ENCODE results near the gene OSTM1. TPM values are rescaled to one million over a fixed set of nuclear protein-coding genes. Genes with fewer than 3 reads are reported as not detected.

Gene OSTM1
- total RNA-seq, 2 donors from 2014 or later = 114 to 116 TPM

DNA sequence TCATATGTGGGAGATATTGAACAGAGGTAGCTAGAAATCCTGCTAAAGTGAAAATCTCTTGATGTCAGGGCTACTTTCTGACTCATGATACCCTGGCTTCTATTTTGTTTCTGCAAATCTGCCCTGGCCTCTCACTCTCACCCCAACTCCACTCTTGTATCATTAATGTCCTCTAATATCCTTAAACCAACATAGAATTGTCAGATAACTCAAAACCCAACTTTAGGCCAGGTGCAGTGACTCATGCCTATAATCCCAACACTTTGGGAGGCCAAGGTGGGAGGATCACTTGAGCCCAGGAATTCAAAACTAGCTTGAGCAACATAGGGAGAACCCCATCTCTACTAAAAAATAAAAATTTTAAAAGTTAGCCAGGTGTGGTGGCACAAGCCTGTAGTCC, 33.8 kb upstream of the OSTM1 start:
- ATAC-seq (ENCODE audit: insufficient number of reproducible peaks, low FRiP score, low read depth) = no peak
- Histone ChIP-seq H3K4me3 (no peak overlapping the region), H3K27me3 (replicated peaks; ENCODE audit: insufficient read depth) (no peaks in the 10 kb centered on the region), H3K9me3 (no peaks in the 10 kb centered on the region), H3K36me3 (no peaks in the 10 kb centered on the region), H3K4me1 (ENCODE audit: control insufficient read depth in 1 of 2, low read depth in 2 of 2) (peaks cover 0 to 2% of the 10 kb centered on the region in 2 donors), H3K27ac (no peak overlapping the region)
- no peak for DNase-seq (ENCODE audit: low spot score)
- TF ChIP-seq, protein P1, sequence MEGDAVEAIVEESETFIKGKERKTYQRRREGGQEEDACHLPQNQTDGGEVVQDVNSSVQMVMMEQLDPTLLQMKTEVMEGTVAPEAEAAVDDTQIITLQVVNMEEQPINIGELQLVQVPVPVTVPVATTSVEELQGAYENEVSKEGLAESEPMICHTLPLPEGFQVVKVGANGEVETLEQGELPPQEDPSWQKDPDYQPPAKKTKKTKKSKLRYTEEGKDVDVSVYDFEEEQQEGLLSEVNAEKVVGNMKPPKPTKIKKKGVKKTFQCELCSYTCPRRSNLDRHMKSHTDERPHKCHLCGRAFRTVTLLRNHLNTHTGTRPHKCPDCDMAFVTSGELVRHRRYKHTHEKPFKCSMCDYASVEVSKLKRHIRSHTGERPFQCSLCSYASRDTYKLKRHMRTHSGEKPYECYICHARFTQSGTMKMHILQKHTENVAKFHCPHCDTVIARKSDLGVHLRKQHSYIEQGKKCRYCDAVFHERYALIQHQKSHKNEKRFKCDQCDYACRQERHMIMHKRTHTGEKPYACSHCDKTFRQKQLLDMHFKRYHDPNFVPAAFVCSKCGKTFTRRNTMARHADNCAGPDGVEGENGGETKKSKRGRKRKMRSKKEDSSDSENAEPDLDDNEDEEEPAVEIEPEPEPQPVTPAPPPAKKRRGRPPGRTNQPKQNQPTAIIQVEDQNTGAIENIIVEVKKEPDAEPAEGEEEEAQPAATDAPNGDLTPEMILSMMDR (IDR thresholded peaks at IDR 0.05) = no peak

DNA sequence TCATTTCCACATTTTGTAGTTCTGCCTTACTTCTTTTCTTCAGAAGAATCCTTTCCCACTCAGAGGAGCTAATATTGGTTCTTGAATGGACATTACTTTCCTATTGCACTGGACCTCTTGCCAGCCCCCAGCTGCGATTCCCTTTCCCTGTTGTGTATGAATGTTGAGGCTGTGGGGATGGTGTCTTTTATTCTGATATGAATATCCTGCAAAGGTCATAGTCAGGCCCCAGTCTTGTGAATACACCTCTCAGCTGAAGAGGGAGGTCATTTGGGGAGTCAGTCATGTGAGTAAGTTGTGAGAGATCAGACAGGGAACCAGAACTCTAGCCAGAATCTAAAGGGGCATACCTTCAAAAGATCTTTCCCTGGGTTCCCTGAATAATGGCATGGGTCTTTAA, 32.6 kb upstream of the OSTM1 start:
- TF ChIP-seq, protein P1 (IDR thresholded peaks at IDR 0.05) = no peak
- H3K27ac ChIP-seq = no peak overlapping the region
- H3K27me3 ChIP-seq (replicated peaks; ENCODE audit: insufficient read depth) = no peaks in the 10 kb centered on the region
- no peak overlapping the region for H3K4me3 ChIP-seq
- no peaks in the 10 kb centered on the region for H3K4me1 ChIP-seq (ENCODE audit: control insufficient read depth in 1 of 2, low read depth in 2 of 2)
- DNase-seq (ENCODE audit: low spot score) = no peak
- no peaks in the 10 kb centered on the region for H3K9me3 ChIP-seq
- no peaks in the 10 kb centered on the region for H3K36me3 ChIP-seq
- no peak for ATAC-seq (ENCODE audit: insufficient number of reproducible peaks, low FRiP score, low read depth)

DNA sequence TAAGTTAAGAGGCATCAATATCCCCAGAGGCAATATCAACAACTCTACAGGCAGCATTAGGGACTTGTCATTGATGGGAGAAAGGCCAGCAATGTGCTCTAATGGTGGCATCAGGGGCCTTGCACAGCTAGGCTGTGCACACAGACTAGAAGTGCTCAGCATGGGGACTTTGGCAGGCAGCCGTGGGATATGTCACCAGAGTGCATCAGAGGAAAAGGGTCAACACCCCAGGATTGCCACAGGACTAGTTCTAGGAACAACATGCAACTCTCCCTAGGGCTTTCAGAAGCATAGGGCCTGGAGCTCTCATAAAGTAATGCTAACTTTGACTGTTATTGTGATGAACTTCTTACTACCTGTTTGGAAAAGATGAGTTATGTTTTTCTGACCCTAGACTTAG, 32.2 kb upstream of the OSTM1 start:
- H3K4me1 ChIP-seq (ENCODE audit: control insufficient read depth in 1 of 2, low read depth in 2 of 2) = no peaks in the 10 kb centered on the region
- no peak for DNase-seq (ENCODE audit: low spot score)
- H3K27ac ChIP-seq = no peak overlapping the region
- no peak overlapping the region for H3K4me3 ChIP-seq
- H3K27me3 ChIP-seq (replicated peaks; ENCODE audit: insufficient read depth) = no peaks in the 10 kb centered on the region
- ATAC-seq (ENCODE audit: insufficient number of reproducible peaks, low FRiP score, low read depth) = no peak
- TF ChIP-seq, protein P1 (IDR thresholded peaks at IDR 0.05) = no peak
- H3K36me3 ChIP-seq = no peaks in the 10 kb centered on the region
- H3K9me3 ChIP-seq = no peaks in the 10 kb centered on the region

DNA sequence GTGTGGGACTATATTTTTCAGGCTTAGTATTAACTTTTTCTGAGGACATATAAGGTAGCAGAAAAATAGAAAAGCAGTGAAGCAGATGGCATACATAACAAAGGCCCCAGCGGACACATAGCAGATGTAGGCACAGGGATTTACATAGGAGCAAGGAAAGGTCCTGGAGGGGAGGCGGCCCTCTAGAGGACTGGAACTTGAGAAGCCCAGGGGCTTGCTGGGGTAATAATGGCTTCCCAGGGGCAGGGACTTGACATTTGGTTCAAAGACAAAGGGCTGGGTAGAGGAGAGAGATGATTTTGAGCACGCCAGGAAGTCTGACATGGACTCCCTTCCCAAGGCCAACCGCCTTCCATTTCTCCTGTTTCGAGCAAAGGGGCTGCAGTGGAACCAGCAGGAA, 31.7 kb upstream of the OSTM1 start:
- Histone ChIP-seq H3K27me3 (replicated peaks; ENCODE audit: insufficient read depth) (no peaks in the 10 kb centered on the region), H3K27ac (no peak overlapping the region), H3K36me3 (no peaks in the 10 kb centered on the region), H3K4me3 (no peak overlapping the region), H3K4me1 (ENCODE audit: control insufficient read depth in 1 of 2, low read depth in 2 of 2) (no peaks in the 10 kb centered on the region), H3K9me3 (no peaks in the 10 kb centered on the region)
- no peak for ATAC-seq (ENCODE audit: insufficient number of reproducible peaks, low FRiP score, low read depth)
- no peak for DNase-seq (ENCODE audit: low spot score)
- TF ChIP-seq, protein P1 (IDR thresholded peaks at IDR 0.05) = no peak

DNA sequence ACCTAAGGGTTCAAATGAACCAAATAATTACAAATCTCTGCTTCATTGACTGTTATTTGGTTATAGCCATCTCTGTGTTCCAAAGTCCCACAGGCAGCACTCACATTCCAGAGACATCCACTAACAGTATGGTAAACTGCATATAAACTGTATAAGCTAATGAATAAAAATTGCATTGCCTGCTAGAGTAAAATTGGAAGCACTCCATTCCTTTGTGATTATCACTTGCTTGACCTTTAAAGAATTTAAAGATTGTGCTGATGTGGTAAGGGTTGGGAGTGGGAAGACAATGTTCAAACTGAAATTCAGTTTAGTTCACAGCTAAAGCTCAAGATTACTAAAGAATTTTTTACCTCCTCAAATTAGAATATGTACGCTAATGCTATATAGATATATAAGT, 31.0 kb upstream of the OSTM1 start:
- ATAC-seq (ENCODE audit: insufficient number of reproducible peaks, low FRiP score, low read depth) (no peak), DNase-seq (ENCODE audit: low spot score) (no peak)
- H3K27ac ChIP-seq = no peak overlapping the region
- no peaks in the 10 kb centered on the region for H3K9me3 ChIP-seq
- no peaks in the 10 kb centered on the region for H3K4me1 ChIP-seq (ENCODE audit: control insufficient read depth in 1 of 2, low read depth in 2 of 2)
- H3K4me3 ChIP-seq = no peak overlapping the region
- TF ChIP-seq, protein P1 (IDR thresholded peaks at IDR 0.05) = no peak
- no peaks in the 10 kb centered on the region for H3K27me3 ChIP-seq (replicated peaks; ENCODE audit: insufficient read depth)
- H3K36me3 ChIP-seq = no peaks in the 10 kb centered on the region
